Neutrophil (primary cell): ENCODE measurements around the gene DHRS7B.
A peak's percentile ranks its signal among the peaks of the same experiment; 100 is the strongest.
"Not testable (repeated sequence)": the region's sequence is repeated elsewhere in the genome, so short reads cannot be mapped to it uniquely, and the experiment has no call there.

Source experiments
- H3K27ac ChIP-seq: fragments of 200-600 bp; sonication (generic); 2 replicates; pipeline ENCODE4 v1.5.1; 2016; ENCODE audit warnings: mild to moderate bottlenecking, moderate library complexity
- H3K27me3 ChIP-seq: fragments of 200-600 bp; sonication (generic); 2 replicates; pipeline ENCODE4 v1.6.0; 2016; ENCODE audit warnings: mild to moderate bottlenecking
- H3K36me3 ChIP-seq: fragments of 200-600 bp; sonication (generic); 2 replicates; pipeline ENCODE4 v1.5.1; 2017
- H3K4me1 ChIP-seq, 2 experiments: fragments of 200-600 bp in 1 of 2; sonication (generic) in 1 of 2; 1 replicate in 1 of 2; 2 replicates in 1 of 2; pipeline versions ENCODE4 v1.5.1 to v1.6.1; 2013 to 2016; ENCODE audit warnings: low read depth in 1 of 2, low read length in 1 of 2, mild to moderate bottlenecking in 1 of 2, moderate library complexity in 1 of 2; ENCODE audit not compliant: control insufficient read depth in 1 of 2, insufficient read depth in 1 of 2
- H3K4me3 ChIP-seq, 2 experiments: fragments of 200-600 bp in 1 of 2; sonication (generic) in 1 of 2; 1 replicate in 1 of 2; 2 replicates in 1 of 2; pipeline ENCODE4 v1.5.1; 2013 to 2016; ENCODE audit warnings: low read depth in 1 of 2, low read length in 1 of 2, mild to moderate bottlenecking in 1 of 2, moderate library complexity in 1 of 2
- H3K9me3 ChIP-seq: fragments of 200-600 bp; sonication (generic); 2 replicates; pipeline ENCODE4 v1.5.1; 2016
- TF ChIP-seq, protein P1 (sequence below): fragments of 200-600 bp; sonication (generic); IDR thresholded peaks from 2 replicates; pipeline ENCODE4 v1.5.1; 2016; ENCODE audit warnings: antibody characterized with exemption

DHRS7B gene, protein sequence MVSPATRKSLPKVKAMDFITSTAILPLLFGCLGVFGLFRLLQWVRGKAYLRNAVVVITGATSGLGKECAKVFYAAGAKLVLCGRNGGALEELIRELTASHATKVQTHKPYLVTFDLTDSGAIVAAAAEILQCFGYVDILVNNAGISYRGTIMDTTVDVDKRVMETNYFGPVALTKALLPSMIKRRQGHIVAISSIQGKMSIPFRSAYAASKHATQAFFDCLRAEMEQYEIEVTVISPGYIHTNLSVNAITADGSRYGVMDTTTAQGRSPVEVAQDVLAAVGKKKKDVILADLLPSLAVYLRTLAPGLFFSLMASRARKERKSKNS

DNA sequence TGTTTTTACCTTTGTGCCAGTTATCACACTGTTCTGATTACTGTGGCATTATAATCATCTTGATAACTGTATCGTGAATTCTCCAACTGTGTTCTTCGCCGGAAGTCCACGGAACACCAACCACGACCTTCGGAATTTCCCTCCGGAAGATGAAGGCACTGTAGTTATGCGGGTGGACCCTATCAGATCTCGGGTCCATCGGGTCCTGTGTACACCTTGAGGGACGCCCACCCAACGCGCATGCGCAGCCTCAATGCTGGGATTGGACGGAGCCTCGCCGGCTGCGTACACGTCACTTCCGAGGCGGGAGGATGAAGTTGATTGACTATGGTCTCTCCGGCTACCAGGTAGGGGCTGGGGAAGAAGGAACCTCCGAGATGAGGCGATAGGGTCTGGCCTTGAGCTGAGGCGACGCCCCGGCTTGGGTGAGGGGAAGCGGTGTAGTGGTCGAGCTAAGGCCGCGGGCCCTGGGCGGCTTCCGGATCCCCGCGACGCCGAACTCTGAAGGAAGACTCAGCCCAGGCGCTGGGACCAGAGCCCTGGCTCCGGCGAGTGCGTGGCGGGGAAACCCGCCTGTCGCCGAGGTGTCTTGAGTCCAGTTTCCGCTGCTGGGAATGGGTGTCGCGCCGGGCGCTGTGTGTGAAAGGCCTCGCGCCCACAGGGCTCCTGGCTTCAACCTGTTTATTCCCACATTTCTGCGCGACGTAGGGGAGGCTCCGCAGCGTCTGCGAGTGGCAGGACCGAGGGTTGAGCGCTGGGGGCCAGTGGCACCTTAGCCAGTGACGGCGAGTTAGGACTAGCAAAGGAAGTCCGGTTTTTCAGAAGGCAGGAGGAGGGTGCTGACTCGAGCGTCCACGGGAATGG is at the start of gene DHRS7B:
Gene DHRS7B (plus strand): TSS at position 320 of the 864 bp plus-strand sequence. CDS start 8 bp downstream, at position 328.
- peak within 1 kb of the TSS; percentile 77 to 91 for H3K4me3 ChIP-seq
- H3K9me3 ChIP-seq = no peaks in the 10 kb centered on the region
- H3K27me3 ChIP-seq = no peaks in the 10 kb centered on the region
- no peaks in the 10 kb centered on the region for H3K36me3 ChIP-seq
- peaks cover 82 to 84% of the 10 kb centered on the region in 2 experiments for H3K4me1 ChIP-seq
- H3K27ac ChIP-seq = peak within 1 kb of the TSS; percentile 99
- TF ChIP-seq, protein P1, sequence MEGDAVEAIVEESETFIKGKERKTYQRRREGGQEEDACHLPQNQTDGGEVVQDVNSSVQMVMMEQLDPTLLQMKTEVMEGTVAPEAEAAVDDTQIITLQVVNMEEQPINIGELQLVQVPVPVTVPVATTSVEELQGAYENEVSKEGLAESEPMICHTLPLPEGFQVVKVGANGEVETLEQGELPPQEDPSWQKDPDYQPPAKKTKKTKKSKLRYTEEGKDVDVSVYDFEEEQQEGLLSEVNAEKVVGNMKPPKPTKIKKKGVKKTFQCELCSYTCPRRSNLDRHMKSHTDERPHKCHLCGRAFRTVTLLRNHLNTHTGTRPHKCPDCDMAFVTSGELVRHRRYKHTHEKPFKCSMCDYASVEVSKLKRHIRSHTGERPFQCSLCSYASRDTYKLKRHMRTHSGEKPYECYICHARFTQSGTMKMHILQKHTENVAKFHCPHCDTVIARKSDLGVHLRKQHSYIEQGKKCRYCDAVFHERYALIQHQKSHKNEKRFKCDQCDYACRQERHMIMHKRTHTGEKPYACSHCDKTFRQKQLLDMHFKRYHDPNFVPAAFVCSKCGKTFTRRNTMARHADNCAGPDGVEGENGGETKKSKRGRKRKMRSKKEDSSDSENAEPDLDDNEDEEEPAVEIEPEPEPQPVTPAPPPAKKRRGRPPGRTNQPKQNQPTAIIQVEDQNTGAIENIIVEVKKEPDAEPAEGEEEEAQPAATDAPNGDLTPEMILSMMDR = no peak

DNA sequence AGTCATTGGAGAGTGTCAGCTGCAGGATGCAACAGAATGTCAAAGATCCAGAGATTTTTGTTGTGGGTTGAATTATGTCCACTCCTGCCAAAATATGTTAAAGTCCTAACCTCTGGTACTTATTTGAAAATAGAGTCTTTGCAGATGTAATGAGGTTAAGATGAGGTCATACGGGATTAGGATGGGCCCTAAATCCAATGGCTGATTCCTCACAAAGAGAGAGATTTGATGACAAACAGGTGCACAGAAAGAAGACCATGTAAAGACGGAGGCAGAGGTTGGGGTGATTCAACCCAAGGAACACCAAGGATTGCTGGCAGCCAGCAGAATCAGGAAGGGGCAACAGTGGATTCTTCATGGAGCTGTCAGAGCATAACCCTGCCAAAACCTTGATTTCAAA is 49.5 kb upstream of the DHRS7B start:
- Histone ChIP-seq H3K4me3 (no peak overlapping the region), H3K36me3 (no peaks in the 10 kb centered on the region), H3K27ac (no peak overlapping the region), H3K9me3 (no peaks in the 10 kb centered on the region), H3K27me3 (peaks cover 25% of the 10 kb centered on the region), H3K4me1 (no peaks in the 10 kb centered on the region)
- TF ChIP-seq, protein P1 = no peak

DNA sequence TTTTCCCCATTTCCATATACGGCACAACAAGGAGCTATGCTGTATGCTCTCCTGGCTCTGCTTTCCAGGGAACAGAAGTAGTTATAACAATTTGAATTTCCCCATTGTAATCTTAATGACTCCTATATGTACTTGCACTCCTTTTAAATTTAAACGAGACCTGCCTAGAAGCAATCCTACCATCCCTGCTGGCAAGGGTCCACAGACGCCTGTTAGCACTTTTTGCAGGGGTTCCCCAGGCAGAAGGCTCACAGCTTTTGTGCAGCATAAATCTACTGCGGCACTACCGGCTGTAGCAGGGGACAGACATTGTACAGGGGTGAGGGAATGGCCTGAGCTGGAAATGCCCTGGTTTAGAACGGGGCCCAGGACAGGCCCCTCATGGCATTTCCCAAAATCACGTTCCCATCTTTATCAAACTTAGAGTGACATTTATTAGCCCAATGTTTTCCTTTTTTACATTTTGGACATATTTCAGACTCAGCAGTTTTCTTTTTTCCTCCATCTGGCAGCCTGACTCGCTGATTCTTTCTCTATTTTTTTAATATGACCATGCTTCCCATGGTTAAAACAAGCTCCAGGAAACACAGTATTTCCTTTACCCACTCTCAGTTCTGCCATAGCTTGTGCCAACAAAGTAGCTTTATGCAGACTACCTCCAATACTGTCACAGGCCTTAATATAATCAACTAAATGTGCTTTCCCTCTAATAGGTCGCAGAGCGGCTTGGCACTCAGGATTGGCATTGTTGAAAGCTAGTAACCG is 48.6 kb upstream of the DHRS7B start:
- no peaks in the 10 kb centered on the region for H3K4me1 ChIP-seq
- no peaks in the 10 kb centered on the region for H3K36me3 ChIP-seq
- no peak overlapping the region for H3K4me3 ChIP-seq
- peaks cover 25% of the 10 kb centered on the region for H3K27me3 ChIP-seq
- H3K27ac ChIP-seq = no peak overlapping the region
- no peaks in the 10 kb centered on the region for H3K9me3 ChIP-seq
- TF ChIP-seq, protein P1 = no peak

DNA sequence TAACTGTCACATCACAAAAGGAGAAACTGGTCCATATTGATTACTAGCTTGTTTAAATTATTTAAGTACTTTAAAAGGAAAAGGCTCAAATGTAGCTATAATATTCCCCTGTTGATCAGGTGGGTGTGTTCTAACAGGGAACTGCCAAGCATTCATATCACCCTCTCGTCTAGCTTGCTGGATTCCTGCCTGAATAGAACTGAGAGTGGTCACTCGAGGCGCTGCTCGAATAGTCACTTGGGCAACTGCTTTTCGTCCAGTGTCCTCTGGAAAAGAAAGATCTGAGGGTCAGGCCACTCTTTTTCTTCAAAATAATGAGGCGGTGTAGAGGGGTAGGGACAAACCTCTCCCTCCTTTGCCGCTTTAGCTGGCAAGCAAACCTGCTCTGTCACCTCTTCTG is 47.6 kb upstream of the DHRS7B start:
- no peaks in the 10 kb centered on the region for H3K36me3 ChIP-seq
- H3K4me1 ChIP-seq = no peaks in the 10 kb centered on the region
- TF ChIP-seq, protein P1 = no peak
- no peaks in the 10 kb centered on the region for H3K9me3 ChIP-seq
- no peak overlapping the region for H3K4me3 ChIP-seq
- no peak overlapping the region for H3K27ac ChIP-seq
- H3K27me3 ChIP-seq = peaks cover 25% of the 10 kb centered on the region

DNA sequence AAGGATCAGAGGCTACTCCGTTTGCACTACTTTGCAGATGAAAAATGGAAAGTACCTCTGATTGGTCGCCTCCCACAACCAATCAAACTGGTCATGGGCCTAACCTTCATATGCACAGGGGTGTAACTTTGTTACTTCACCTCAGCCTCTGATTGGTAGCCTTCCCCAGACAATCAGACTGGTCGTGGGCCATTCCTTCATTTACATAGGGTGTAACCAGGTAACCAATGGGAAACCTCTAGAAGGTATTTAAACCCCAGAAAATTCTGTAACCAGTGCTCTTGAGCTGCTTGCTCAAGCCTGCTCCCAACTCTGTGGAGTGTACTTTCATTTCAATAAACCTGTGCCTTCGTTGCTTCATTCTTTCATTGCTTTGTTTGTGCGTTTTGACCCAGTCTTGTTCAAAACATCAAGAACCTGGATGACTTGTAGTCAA is 44.7 kb upstream of the DHRS7B start:
- Histone ChIP-seq H3K27ac (no peak overlapping the region), H3K27me3 (peaks cover 25% of the 10 kb centered on the region), H3K4me3 (no peak overlapping the region), H3K36me3 (no peaks in the 10 kb centered on the region), H3K4me1 (no peaks in the 10 kb centered on the region), H3K9me3 (no peaks in the 10 kb centered on the region)
- TF ChIP-seq, protein P1 = no peak

DNA sequence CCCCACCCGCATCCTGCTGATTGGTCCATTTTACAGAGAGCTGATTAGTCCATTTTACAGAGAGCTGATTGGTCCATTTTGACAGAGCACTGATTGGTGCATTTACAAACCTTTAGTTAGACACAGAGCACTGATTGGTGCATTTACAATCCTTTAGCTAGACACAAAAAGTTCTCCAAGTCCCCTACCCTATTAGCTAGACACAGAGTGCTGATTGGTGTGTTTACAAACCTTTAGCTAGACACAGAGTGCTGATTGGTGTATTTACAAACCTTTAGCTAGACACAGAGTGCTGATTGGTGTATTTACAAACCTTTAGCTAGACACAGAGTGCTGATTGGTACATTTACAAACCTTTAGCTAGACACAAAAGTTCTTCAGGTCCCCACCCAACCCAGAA is 41.5 kb upstream of the DHRS7B start:
- not testable (repeated sequence) for H3K9me3 ChIP-seq, H3K4me3 ChIP-seq, H3K27ac ChIP-seq, H3K27me3 ChIP-seq, H3K4me1 ChIP-seq, H3K36me3 ChIP-seq
